Measurements from ENCODE around the gene RABGAP1L. TPM values are rescaled to one million over a fixed set of nuclear protein-coding genes. Genes with fewer than 3 reads are reported as not detected.

The RABGAP1L gene
- total RNA-seq, 1 experiment from 2014 or later = 76.9 TPM

GRCh38 chr1:174393885-174394284 lies 234.6 kb downstream of the RABGAP1L start (continued):
- no peak for TF ChIP-seq TEAD1 (CRISPR knock-in tag; IDR thresholded peaks at IDR 0.05)

GRCh38 chr1:174397261-174397660 lies 237.9 kb downstream of the RABGAP1L start:
- ATAC-seq (no peak), DNase-seq (ENCODE audit: low spot score) (no peak)
- Mint-ChIP-seq H3K9me3 (no peaks in the 10 kb centered on the region), H3K4me3 (no peak overlapping the region), H3K4me1 (no peaks in the 10 kb centered on the region), H3K36me3 (no peaks in the 10 kb centered on the region), H3K27me3 (ENCODE audit: low read depth) (no peaks in the 10 kb centered on the region), H3K27ac (no peak overlapping the region)
- ChIA-PET CTCF (interaction anchor here (1.9 kb wide), 1 partner anchor 16 kb away, joined by 5 read pairs; no protein-coding TSS in a partner anchor), POLR2A (no interaction called here)
- TF ChIP-seq MAX (CRISPR knock-in tag; IDR thresholded peaks at IDR 0.05) (no peak), GABPB1 (CRISPR knock-in tag; IDR thresholded peaks at IDR 0.05) (no peak)

GRCh38 chr1:174398246-174398645 lies 238.9 kb downstream of the RABGAP1L start:
- ChIA-PET CTCF (interaction anchor here (1.9 kb wide), 1 partner anchor 15 kb away, joined by 5 read pairs; no protein-coding TSS in a partner anchor), POLR2A (no interaction called here)
- ATAC-seq (no peak), DNase-seq (ENCODE audit: low spot score) (no peak)
- H3K27ac Mint-ChIP-seq = no peak overlapping the region
- H3K36me3 Mint-ChIP-seq = no peaks in the 10 kb centered on the region
- H3K4me3 Mint-ChIP-seq = no peak overlapping the region
- TF ChIP-seq ARID4B (CRISPR knock-in tag; IDR thresholded peaks at IDR 0.05; ENCODE audit: borderline replicate concordance) (no peak), SOX15 (CRISPR knock-in tag; IDR thresholded peaks at IDR 0.05) (no peak), NR2C2 (CRISPR knock-in tag; IDR thresholded peaks at IDR 0.05) (no peak), ZNF138 (CRISPR knock-in tag; conservative IDR thresholded peaks at IDR 0.05) (no peak), SMAD4 (CRISPR knock-in tag; IDR thresholded peaks at IDR 0.05) (no peak), NFATC4 (CRISPR knock-in tag; IDR thresholded peaks at IDR 0.05) (no peak), TP53 (CRISPR knock-in tag; IDR thresholded peaks at IDR 0.05) (no peak), USF2 (CRISPR knock-in tag; IDR thresholded peaks at IDR 0.05) (no peak)
- H3K27me3 Mint-ChIP-seq (ENCODE audit: low read depth) = no peaks in the 10 kb centered on the region
- no peaks in the 10 kb centered on the region for H3K9me3 Mint-ChIP-seq
- no peaks in the 10 kb centered on the region for H3K4me1 Mint-ChIP-seq

GRCh38 chr1:174399211-174399610 lies 239.9 kb downstream of the RABGAP1L start:
- Mint-ChIP-seq H3K9me3 (no peaks in the 10 kb centered on the region), H3K27ac (no peak overlapping the region), H3K4me3 (no peak overlapping the region), H3K36me3 (no peaks in the 10 kb centered on the region), H3K27me3 (ENCODE audit: low read depth) (no peaks in the 10 kb centered on the region; the same call in 1 of the 2 replicates), H3K4me1 (no peaks in the 10 kb centered on the region)
- CTCF ChIA-PET = no interaction called here
- POLR2A ChIA-PET = no interaction called here
- DNase-seq (ENCODE audit: low spot score) = no peak
- ATAC-seq = no peak
- TF ChIP-seq GTF2I (CRISPR knock-in tag; conservative IDR thresholded peaks at IDR 0.05) (no peak), ERG (CRISPR knock-in tag; IDR thresholded peaks at IDR 0.05) (no peak), ZBTB21 (CRISPR knock-in tag; IDR thresholded peaks at IDR 0.05; ENCODE audit: borderline replicate concordance) (no peak), RORB (CRISPR knock-in tag; IDR thresholded peaks at IDR 0.05) (no peak), ZNF396 (CRISPR knock-in tag; IDR thresholded peaks at IDR 0.05; ENCODE audit: borderline replicate concordance) (no peak), TP53 (CRISPR knock-in tag; IDR thresholded peaks at IDR 0.05) (no peak), KAT7 (CRISPR knock-in tag; IDR thresholded peaks at IDR 0.05; ENCODE audit: borderline replicate concordance) (no peak), ATF6 (CRISPR knock-in tag; IDR thresholded peaks at IDR 0.05) (no peak), ZNF425 (CRISPR knock-in tag; conservative IDR thresholded peaks at IDR 0.05) (no peak)
